GM18499 (cell line): Measurements from ENCODE around the gene ZNF398.

Source experiments
- ATAC-seq: cut with Tn5 transposase; IDR thresholded peaks from one replicate; pipeline ENCODE4 v1.9.1; 2021; ENCODE audit warnings: moderate number of reproducible peaks; ENCODE audit not compliant: insufficient read depth, unreplicated experiment

Gene ZNF398

GRCh38 chr7:149145031-149145845, 2.0 kb upstream of the ZNF398 start:
- ATAC-seq = no peak

DNA sequence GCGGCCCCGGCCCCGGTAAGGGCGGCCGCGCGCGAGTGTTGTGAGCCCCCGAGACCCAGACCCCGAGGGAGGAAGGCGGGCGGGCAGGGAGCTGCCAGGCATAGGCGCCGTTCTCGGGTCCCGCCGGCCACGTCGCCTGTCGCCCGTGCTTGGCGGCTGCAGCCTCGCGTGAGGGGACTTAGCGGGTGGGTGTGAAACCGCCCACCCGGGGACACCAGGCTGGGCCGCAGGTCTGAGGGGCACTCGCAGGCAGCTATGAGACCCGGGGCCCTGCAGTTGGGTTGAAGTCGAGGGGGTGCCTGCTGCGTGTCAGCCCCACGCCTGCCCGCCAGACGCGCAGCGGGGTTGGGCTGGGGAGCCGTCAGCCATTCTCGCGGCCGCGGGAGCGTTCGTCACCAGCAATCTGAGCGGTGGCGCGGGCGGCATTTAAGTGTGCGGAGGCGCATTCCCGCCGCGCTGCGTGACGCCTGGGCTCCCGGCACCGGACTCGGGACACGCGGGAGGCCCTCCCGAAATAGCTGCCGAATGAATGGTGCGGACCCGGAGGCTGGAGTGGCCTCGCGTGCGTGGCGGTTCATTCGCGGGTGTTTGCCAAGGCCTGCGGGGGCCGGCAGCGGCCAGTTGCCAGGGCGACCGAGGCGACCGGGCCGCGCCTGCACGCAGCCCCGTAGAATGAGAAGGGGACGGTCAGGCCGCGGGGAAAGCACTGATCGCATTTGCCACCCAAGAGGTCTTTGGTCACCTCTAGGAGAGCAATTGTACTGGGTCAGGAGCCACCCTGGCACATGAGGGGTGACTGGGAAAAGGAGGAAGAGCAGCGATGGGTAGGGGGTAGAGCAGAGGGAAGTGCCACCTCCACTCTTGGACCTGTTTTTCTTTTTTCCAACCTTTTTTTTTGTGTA, 750 bp downstream of the ZNF398 start:
- peak; percentile 11 for ATAC-seq

DNA sequence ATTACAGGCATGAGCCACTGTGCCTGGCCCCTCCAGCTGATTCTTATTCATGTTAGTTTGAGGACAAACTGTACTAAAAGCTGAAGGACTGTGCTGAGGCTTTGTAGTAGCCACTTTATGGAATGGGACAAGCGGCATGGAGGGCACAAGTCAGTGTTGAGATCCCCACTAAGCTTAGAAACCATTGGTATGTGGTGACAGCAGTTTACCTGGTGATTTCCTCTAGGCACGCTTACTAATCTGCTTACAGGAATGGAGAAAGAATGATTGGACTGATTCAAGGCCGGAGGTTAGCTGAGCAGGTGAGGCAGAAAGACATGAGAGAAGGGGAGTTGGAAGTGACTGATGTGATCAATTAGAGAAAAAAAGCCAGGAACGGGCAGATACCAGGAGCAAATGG, 3.7 kb downstream of the ZNF398 start:
- no peak for ATAC-seq

DNA sequence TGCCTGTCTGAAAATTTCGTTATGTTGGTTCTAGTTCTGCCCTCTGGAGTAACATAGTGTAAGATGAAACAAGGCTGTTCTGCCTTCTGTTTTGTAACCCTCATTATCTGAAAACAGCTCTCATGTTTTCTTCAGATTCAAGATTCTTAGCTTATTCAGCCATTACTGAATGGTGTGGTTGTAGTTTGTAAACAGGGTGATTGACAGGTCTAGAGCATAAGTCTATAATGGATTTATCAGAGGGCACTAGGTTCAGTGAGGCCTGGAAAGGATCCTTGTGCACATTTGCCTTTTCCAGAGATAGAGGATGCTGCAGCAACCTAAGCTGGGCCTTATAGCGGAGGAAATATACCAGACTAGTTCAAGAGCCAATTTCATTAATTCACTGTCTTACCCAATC, 6.1 kb downstream of the ZNF398 start:
- ATAC-seq = no peak

GRCh38 chr7:149154056-149154455, 6.8 kb downstream of the ZNF398 start:
- ATAC-seq = no peak

DNA sequence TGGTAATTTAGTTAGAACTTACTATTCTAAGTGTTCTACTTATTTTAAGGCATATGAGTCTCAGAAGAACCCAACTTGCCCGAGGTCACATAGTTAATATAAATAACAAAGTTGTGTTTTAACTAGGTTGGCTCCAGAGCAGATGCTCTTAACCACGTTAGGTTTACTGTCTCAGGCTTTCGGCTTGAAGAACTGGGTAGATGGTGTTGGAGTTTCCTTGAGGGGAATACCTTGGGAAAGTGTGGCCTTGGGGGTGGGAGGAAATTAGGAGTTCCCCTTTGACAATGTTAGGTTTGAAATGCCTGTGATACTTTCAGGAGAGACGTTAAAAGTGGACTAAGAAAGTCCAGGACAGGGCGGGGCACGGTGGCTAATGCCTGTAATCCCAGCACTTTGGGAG, 9.6 kb downstream of the ZNF398 start:
- ATAC-seq = no peak

DNA sequence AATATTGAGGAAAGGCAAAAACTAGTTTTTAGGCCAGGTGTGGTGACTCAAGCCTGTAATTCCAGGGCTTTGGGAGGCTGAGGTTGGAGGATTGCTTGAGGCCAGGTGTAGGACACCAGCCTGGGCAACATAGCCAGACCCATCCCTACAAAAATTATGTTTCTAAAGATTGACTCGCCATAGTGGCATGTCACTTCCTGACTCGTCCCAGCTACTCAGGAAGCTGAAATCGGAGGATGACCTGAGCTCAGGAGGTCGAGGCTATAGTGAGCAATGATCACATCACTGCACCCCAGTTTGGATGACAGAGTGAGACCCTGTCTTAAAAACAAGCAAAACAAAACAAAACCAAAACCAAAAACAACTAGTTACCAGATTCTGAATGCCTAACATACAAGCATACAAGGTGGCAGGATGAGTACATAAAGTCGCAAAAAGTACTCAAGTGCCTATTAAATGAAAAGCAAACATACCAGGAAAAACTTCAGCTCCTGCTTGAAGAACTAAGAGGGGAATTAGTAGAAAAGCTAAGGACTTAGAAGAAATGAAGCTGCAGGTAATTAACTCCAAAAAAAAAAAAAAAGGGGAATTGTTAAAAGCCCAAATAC, 14.1 kb downstream of the ZNF398 start:
- no peak for ATAC-seq

GRCh38 chr7:149166142-149166541, 18.9 kb downstream of the ZNF398 start:
- ATAC-seq = no peak

DNA sequence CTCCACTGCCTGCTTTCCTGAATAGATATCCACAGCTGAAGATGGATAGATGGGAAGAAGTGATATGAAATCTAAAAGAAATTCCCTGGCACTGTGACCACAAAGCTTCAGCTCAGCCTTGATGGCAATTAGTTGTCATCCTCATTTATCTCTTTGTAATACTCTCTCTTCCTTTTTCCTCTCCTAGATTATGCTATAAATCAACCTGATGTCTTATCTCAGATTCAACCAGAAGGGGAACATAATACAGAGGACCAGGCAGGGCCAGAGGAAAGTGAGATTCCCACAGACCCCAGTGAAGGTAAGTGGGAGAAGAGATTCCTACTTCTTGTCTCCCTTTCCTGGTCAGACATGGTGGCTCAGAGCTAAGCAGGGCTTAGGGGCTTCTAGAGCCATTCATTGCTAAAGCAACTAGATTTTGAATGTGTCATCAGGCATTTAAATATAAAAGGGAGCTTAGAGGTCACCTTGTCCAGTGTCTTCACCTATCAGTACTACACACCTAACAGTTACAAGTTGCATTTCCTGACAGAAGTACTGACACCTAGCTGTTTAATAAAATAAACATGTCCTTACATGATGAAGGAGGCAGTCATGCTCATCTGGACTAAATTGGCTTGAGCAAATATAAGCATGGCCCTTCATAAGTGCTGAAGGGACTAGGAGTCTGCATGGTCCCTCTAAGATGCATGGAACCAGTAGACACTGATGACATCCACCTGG, 19.5 kb downstream of the ZNF398 start:
- no peak for ATAC-seq

- no peak for ATAC-seq
Measured at GRCh38 chr7:149171892-149172533, 24.8 kb downstream of the ZNF398 start.

DNA sequence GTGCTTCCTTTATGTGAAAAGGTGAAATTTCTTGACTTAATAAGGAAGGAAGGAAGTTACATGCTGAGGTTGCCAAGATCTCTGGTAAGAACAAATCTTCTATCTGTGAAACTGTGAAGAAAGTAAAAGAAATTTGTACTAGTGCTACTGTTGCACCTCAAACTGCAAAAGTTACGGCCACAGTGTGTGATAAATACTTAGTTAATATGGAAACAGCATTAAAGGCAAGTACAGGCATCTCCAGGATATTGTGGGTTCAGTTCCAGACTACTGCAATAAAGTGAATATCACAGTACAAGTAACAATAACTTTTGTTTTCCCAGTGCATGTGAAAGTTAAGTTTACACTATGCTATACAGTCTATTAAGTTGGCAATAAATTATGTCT, 25.3 kb downstream of the ZNF398 start:
- ATAC-seq = no peak

DNA sequence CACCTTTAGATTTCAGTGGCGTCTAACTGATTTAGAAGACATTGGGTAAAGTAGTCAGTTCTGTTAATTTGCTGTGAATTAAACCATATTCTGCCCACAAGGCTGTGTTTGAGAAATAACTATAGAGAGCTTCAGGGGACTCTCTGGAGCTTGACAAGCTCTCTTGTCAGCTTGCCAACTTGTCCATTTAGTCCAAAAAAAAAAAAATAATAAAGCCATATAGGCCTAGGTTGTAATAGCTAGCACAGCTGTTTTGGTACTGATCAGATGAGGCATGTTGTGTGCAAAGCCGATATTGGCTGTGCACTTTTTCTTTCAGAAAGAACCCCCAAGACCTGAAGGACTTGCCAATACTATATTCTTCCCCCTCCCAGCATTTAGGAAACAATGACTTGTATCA, 27.9 kb downstream of the ZNF398 start:
- ATAC-seq = no peak

GRCh38 chr7:149179241-149179640, 32.0 kb downstream of the ZNF398 start:
- ATAC-seq = no peak

GRCh38 chr7:149180722-149181449, 33.6 kb downstream of the ZNF398 start:
- no peak for ATAC-seq

DNA sequence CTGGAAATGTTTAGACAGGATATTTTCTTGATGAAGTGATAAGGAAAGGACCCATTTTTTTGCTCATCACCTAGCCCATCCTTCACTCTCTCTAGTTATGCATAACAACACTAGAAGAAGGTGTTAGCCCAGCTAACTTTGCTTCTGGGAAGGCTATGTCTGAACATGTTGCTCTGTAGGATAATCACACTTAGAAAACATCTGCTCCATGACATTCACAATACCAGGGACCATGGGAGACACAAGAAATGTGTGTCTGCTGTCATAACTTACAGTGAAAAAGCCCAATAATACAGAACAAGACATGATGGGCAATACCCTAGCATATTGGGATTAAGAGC, 34.2 kb downstream of the ZNF398 start:
- no peak for ATAC-seq

- ATAC-seq = no peak
Measured at GRCh38 chr7:149184274-149184673, 37.0 kb downstream of the ZNF398 start.

DNA sequence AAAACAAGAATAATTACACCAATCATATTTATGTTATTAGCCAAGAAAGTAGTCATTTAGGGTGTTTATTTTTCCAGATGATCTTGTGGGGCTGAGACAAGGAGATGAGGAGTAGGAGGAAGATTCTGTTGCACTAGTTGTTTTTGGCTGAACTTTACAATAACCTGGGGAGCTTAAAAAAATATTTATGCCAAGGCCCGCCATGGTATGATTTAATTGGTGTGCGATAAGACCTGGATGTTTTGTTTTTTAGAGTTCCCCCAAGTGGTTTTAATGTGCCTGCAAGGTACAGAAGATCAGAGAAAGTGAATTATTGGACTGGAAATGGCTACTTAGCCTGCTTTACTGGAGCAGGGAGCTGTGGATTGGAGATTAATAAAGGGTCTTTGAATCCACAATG, 41.0 kb downstream of the ZNF398 start:
- ATAC-seq = no peak

DNA sequence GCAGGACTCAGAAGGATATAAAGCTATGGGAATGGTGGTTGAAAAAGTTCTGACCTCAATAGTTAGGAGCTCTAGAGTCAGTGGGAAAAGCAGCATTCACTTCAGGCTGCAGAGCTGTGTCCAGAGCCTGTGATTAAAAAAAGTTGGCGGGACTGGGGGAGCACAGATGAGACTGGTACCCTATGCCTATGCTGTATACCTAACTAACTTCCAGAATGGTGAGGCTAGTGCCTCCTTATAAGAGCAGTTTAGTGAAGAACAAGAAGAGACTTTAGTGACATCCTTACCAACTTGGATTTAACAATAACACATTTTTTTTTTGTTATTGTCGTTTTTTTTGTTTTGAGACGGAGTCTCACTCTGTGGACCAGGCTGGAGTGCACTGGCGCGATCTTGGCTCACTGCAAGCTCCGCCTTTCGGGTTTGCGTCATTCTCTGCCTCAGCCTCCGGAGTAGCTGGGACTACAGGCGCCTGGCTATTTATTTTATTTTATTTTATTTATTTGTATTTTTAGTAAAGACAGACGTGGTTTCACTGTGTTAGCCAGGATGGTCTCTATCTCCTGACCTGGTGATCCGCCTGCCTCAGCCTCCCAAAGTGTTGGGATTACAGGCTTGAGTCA, 41.5 kb downstream of the ZNF398 start:
- no peak for ATAC-seq

DNA sequence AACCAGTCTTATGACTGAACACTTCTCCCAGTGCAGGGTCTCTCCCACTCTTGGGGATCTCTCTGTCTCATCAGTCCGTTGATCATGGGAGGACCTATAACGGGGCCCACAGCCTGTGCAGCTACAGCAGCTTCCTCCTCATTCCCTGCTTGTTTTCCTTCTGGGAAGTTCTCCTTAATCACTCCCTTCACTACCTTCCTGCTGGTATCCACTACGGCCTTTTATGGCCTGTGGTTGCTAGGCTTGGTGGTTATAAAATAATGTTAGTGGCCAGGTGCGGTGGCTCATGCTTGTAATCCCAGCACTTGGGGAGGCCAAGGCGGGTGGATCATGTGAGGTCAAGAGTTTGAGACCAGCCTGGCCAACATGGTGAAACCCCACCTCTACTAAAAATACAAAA, 44.6 kb downstream of the ZNF398 start:
- ATAC-seq = no peak
